GM21381 (cell line): ENCODE data around the gene SLC25A15.

Experiments
- ATAC-seq: cut with Tn5 transposase; IDR thresholded peaks from one replicate; pipeline ENCODE4 v1.9.1; 2021; ENCODE audit warnings: mild to moderate bottlenecking, moderate library complexity; ENCODE audit not compliant: unreplicated experiment

SLC25A15 gene

DNA sequence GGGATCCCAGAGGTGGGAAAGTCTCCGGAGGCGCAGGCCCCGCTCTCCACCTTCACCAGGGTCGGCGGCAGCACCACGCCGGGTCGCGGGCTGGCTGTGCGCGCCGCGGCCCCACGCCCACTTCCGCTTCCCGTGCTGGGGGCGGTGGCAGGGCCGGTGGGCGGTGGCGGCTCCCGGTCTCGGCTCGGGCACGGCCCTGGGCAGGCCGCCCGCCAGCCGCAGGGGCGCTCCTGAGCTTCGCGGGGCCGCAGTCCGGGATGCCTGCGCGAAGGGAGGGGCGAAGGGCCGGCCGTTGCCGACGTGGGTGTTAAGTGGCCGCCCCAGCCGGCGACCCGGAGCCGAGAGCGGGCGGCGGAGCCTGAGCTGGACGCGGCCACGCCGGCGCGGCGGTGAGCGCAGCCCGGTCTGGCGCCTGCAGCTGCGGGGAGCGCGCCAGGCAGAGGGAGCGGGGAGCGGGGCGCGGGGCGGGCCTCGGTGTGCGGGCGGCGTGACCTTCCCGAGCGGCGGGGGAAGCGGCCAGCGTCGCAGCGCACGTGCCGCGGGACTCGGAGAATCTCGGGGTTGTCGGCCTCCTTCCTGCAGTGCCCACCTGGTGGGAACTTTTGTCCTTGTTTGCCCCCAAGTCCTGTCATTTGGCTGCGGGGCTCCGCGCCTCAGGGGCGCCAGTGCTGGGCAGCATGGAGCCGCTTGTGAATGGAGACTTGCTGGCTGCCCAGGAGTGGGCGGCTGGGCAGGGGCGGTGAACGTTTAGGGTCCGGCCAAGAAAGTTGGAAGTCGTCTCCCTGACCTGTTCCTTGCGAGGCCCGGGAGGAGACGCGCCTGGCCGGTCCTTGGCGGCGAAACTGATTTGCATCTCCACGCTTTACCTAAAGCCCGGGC, at the start of gene SLC25A15:
Gene SLC25A15, plus strand, starts transcription at position 337 of the 879 bp plus-strand sequence. CDS start 3,616 bp downstream, outside the sequence.
- peak; percentile 88 for ATAC-seq

- ATAC-seq: no peak
Observed at GRCh38 chr13:40749327-40749726, 40.1 kb upstream of the SLC25A15 start.

DNA sequence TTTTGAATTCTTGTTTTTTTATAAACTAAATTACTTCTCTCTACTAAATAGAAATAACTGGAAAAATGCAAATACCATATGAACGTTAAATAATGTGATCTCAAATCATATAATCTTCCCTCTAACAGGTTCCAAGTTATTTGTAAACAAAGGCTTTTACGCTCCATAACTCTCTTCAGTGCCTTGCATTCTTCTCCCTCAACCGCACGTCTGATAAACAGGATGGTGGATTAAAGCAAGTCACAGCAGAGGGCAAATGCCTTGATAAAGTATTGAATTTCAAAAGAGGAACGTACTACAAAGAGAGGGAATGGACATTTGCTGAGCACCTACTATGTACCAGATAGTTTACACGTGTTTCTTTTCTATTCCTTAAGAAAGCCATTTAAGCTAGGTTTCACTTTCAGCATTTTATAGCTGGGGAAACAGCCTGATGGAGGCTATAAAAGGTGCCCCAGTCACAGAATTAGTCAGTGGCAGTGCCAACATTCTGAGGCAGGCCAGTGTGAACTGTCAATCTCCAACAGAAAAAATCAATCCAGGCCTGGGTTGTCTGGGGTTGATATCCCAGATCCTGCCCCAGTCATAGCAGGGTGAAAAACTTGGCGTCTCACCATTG, 34.2 kb upstream of the SLC25A15 start:
- ATAC-seq: no peak

DNA sequence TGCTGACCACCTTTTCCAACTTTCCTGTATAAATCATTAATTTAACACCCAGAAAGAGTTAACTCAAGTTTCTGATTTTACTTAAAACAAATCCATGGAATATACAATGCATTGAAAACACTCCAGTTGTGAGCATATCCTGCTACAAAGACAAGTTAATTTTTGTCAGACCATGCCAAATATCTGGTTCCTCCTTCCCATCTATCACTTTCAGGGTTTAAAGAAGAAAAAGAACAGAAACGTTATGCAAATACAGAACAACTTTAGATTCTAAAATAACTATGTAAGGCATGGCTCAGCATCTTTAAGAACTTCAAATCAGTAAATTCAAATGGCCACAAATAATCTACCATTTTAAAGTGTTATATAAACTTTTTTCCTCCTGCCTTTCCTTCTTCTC, 33.4 kb upstream of the SLC25A15 start:
- peak; percentile 66 for ATAC-seq

DNA sequence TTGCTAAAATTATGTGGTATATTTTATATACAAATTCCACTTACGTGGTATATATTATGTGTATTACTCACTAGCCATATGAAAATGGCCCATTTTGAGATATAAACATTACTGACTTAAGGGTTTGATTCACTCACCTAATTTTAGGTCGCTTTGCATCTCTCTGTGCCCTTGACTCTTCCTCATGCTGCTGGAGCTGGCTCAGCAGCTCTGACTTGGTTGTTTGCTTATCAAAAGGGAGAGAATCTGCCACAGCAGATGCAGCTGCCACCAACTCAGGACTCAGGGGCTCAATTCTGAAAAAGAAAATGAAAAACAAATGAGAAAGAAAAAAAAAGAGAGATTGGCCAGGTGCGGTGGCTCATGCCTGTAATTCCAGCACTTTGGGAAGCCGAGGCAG, 30.6 kb upstream of the SLC25A15 start:
- ATAC-seq: no peak

GRCh38 chr13:40762849-40763248, 26.6 kb upstream of the SLC25A15 start:
- no peak for ATAC-seq

DNA sequence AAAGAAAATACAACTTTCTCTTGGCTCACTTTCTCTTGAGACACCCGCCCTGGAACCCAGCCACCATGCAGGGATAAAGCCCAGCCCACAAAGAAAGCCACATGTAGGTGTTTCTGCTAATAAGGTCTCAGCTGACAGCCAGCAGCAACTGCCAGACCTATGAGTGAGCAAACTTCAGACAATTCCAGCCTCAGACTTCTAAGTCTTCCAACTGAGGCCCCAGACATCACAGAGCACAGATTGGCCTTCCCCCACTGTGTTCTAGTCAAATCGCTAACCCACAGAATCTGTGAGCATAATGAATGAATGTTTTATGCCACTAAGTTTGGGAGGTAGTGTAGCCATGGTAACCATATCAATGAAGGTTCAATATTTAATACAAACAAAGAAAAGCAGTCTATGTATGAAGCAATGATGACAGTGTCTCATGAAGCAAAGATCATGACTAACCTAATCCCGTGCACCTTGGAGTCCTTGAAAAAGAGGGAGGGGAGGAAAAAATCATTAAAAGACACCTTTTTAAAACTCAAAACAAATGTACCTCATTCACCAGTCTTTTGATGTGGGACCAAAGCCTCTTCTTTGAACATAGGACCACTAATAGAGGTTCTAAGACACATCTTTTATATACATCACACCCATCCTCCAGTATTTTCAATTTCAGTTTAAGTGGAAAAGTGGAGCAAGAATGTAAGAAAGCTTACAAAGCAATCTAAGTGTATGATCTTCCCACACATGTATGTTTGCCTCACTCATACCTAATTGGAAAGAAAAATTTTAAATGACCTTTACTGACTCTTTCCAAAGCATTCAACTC, 24.6 kb upstream of the SLC25A15 start:
- no peak for ATAC-seq

DNA sequence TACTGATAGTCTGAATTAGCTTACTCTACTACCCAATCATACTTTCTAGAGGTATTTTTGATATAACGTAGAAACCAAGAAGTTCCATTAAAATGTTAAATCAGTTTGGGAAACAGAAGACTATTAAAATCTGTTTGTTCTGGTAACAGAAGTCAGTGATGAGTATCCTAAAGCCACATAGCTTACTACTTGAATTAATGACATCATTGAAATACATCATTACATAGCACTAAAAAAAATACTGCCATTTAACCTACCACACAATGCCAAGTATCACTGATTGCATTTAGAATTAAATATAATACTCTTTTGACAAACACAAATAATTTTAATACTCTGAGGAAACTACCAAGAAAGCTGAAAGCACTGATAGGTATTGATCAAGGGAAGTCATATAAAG, 23.8 kb upstream of the SLC25A15 start:
- no peak for ATAC-seq

- no peak for ATAC-seq
Observed at GRCh38 chr13:40769970-40770369, 19.4 kb upstream of the SLC25A15 start.

GRCh38 chr13:40770609-40770933, 18.8 kb upstream of the SLC25A15 start:
- ATAC-seq: no peak

- ATAC-seq: peak; percentile 97
Observed at GRCh38 chr13:40770934-40771618, 18.3 kb upstream of the SLC25A15 start, which contains the start of gene MRPS31. TSS of gene MRPS31 (minus strand) at chr13:40771190. CDS start at chr13:40771136, 54 bp downstream.

DNA sequence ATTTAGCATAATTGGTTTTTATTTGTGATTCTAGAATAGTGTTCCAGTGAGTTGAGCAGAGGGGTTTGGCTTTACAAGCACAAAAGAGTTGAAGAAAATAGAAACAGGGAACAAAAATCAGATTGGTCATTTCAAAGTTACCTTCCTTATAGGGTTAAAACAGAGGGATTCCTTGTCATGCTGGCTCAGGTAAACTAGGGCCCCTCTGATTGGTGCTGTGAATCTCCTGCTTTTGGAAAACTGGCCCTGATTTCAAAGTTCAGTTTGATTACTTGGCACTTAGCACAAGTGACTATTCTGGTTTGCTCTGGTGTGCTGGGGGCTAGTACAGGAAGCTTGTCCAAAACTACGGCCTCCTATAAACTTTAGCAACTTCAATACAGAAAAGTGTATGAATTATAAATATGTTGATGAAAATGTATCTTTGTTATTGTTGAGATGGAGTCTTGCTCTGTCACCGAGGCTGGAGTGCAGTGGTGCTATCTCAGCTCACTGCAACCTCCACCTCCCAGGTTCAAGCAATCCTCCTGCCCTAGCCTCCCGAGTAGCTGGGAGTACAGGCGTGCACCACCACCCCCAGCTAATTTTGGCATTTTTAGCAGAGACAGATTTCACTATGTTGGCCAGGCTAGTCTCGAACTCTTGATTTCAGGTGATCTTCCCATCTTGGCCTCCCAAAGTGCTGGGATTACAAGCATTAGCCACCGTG, 16.5 kb upstream of the SLC25A15 start:
- ATAC-seq: no peak

GRCh38 chr13:40774672-40775071, 14.7 kb upstream of the SLC25A15 start:
- no peak for ATAC-seq

GRCh38 chr13:40776232-40776631, 13.2 kb upstream of the SLC25A15 start:
- ATAC-seq: no peak

- ATAC-seq: peak; percentile 47
Observed at GRCh38 chr13:40776681-40777165, 12.7 kb upstream of the SLC25A15 start.

GRCh38 chr13:40777166-40777808, 12.1 kb upstream of the SLC25A15 start:
- ATAC-seq: peak; percentile 77

GRCh38 chr13:40777809-40778175, 11.6 kb upstream of the SLC25A15 start:
- peak; percentile 12 for ATAC-seq

- no peak for ATAC-seq
Observed at GRCh38 chr13:40779049-40779448, 10.4 kb upstream of the SLC25A15 start.

GRCh38 chr13:40779796-40780285, 9.6 kb upstream of the SLC25A15 start:
- no peak for ATAC-seq
